Lower lobe of right lung (tissue), 2 donors: ENCODE results near the gene PLEKHH1. TPM values are rescaled to one million over a fixed set of nuclear protein-coding genes. Genes with fewer than 3 reads are reported as not detected.

Source experiments
- ATAC-seq, 2 donors: fragments of 200-7000 bp; cut with Tn5 transposase; one replicate each; pipeline ENCODE4 v1.9.1; 2020 to 2022; ENCODE audit warnings: mild to moderate bottlenecking in 2 of 2, moderate library complexity in 2 of 2
- DNase-seq: peaks from one replicate; pipeline ENCODE4 v3.0.0-alpha.2; 2020
- H3K27ac ChIP-seq: fragments of 200-600 bp; one replicate; pipeline ENCODE4 v1.8.0; 2022
- H3K27me3 ChIP-seq: fragments of 200-600 bp; one replicate; pipeline ENCODE4 v1.8.0; 2022; ENCODE audit warnings: low read depth
- H3K36me3 ChIP-seq: fragments of 200-600 bp; one replicate; pipeline ENCODE4 v1.8.0; 2022; ENCODE audit warnings: mild to moderate bottlenecking
- H3K4me1 ChIP-seq: fragments of 200-600 bp; one replicate; pipeline ENCODE4 v1.8.0; 2022
- H3K4me3 ChIP-seq: fragments of 200-600 bp; one replicate; pipeline ENCODE4 v1.8.0; 2022; ENCODE audit warnings: mild to moderate bottlenecking
- H3K9me3 ChIP-seq: fragments of 200-600 bp; one replicate; pipeline ENCODE4 v1.8.0; 2022
- intact Hi-C: fragments of 100-400 bp; cut with DNase I; formaldehyde crosslinking; loops from one replicate; pipeline ENCODE4 v1.11.0; 2022
- total RNA-seq: library from RNA; stranded (reverse); fragmentation: NEBNext Ultra II Directional; extraction: Animal tissue kit (Norgen Biotek cat#: 25700); gene quantifications from one replicate; pipeline ENCODE4 v1.2.1, GENCODE V29; 2021
- TF ChIP-seq, protein P1 (sequence below): fragments of 200-600 bp; IDR thresholded peaks from one replicate; pipeline ENCODE4 v1.8.0; 2022; ENCODE audit warnings: antibody characterized with exemption, mild to moderate bottlenecking
- donor health status: DM: no; HTN: yes; CAD: no; lungs with severe emphysema.

PLEKHH1 gene
- total RNA-seq, 1 donor from 2014 or later: 4.6 TPM

DNA sequence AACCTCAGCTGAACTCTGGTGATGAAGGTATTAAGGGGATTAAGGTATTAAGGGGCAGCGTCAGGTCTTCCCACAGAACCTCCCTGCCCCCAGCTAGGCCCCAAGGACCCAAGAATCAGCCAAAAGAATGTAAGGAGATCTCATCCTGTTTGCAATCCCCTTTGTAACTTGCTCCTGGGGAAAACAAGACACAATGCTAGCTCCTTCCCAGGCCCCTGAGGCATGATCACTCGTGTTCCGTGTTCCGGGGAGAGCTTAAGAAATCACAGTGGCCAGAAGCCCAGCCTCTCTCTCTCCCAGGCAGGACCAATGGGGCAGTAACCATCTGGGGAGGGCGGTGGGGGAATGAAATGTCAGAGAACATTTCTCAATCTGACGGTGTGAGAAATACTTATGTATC is 33.8 kb downstream of the PLEKHH1 start:
- intact Hi-C loops: no loop called here
- Histone ChIP-seq H3K9me3 (no peaks in the 10 kb centered on the region), H3K36me3 (no peaks in the 10 kb centered on the region), H3K27me3 (no peaks in the 10 kb centered on the region), H3K4me1 (no peaks in the 10 kb centered on the region), H3K4me3 (no peak overlapping the region), H3K27ac (no peak overlapping the region)
- ATAC-seq (no peak), DNase-seq (no peak)
- TF ChIP-seq, protein P1, sequence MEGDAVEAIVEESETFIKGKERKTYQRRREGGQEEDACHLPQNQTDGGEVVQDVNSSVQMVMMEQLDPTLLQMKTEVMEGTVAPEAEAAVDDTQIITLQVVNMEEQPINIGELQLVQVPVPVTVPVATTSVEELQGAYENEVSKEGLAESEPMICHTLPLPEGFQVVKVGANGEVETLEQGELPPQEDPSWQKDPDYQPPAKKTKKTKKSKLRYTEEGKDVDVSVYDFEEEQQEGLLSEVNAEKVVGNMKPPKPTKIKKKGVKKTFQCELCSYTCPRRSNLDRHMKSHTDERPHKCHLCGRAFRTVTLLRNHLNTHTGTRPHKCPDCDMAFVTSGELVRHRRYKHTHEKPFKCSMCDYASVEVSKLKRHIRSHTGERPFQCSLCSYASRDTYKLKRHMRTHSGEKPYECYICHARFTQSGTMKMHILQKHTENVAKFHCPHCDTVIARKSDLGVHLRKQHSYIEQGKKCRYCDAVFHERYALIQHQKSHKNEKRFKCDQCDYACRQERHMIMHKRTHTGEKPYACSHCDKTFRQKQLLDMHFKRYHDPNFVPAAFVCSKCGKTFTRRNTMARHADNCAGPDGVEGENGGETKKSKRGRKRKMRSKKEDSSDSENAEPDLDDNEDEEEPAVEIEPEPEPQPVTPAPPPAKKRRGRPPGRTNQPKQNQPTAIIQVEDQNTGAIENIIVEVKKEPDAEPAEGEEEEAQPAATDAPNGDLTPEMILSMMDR: no peak

DNA sequence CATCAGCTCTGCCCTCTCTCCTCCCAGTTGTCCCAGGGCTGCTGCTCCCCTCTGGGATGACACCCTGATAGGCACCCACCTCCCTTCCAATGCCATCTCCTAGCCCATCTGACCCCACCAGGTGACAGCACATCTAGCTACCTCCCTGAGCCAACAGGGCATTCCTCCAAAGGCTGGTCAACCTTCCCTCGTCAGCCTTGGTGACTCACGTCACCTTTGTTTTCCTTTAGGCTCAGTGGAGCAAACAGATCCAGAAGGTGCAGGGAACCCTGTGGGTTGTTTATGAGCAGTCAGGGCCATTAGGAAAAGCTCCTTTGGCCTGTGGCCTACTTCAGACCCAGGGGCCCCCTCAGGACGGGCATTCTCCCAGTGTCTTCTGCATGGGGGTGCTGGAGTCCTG is 34.6 kb downstream of the PLEKHH1 start:
- intact Hi-C loops: no loop called here
- no peaks in the 10 kb centered on the region for H3K4me1 ChIP-seq
- TF ChIP-seq, protein P1: no peak
- no peak overlapping the region for H3K27ac ChIP-seq
- no peaks in the 10 kb centered on the region for H3K36me3 ChIP-seq
- no peak overlapping the region for H3K4me3 ChIP-seq
- ATAC-seq (no peak), DNase-seq (no peak)
- H3K9me3 ChIP-seq: no peaks in the 10 kb centered on the region
- no peaks in the 10 kb centered on the region for H3K27me3 ChIP-seq

DNA sequence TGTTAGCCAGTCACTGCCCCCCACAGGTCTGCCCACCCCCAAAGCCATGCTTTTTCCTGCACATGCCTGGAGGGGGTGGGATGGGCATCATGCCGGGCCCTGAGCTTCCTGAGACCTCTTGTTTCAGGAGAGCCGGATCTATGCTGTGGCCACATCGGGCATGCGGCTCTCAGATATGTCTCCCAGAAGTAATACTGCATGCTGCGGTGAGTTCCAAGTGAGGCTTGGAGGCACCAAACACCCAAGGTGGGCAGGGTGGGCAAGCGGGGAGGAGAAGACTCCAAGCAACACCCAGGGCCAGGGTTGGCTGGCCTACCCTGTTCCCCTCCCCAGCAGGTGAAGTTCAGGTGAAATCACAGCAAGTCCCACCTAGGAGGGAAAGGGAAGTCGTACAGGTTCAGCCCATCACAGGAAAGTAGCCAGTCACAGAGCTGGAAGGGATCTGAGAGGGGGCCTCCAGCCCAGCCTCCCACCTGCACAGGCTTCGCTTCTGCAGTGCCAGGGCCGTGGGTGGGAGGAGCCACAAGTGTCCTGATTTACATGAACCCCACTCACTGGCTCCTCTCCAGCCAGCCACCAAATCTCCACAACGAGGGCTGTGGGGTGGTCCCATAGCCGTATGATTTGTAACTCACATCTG is 36.0 kb downstream of the PLEKHH1 start:
- TF ChIP-seq, protein P1: no peak
- Histone ChIP-seq H3K4me1 (no peaks in the 10 kb centered on the region), H3K27me3 (no peaks in the 10 kb centered on the region), H3K4me3 (no peak overlapping the region), H3K27ac (no peak overlapping the region), H3K9me3 (no peaks in the 10 kb centered on the region), H3K36me3 (no peaks in the 10 kb centered on the region)
- intact Hi-C loops: no loop called here
- ATAC-seq (no peak), DNase-seq (peak; percentile 25)

DNA sequence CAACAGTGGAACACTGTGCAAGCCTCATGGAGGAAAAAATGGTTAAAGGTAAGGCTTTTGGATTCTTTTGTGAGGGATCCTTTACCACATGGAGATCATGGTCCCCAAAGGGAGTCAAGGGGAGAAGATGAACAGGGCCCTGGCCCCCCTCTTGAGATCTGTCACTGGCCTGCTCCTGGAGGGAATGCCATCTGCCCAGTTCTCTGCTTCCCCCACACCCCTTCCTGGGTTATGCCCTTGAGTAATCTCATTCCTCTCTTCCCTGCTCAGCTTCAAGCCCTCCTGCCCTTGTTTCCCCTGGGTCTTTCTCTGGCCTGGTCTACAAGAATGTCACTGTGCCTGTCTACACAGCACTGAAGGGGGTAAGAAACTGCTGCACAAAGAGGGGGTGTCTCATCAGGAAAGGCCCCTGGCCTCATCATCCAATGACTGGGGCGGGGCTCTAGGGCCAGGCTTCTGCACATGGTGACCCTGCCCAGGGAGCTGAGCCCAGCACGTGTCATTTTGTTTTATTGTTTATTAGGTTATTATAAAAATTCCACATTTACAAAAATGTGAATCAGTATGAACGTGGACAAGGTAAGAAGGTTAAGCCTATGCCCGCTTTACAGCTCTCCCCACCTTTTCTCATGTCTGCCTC is 36.7 kb downstream of the PLEKHH1 start:
- Histone ChIP-seq H3K27me3 (no peaks in the 10 kb centered on the region), H3K4me1 (no peaks in the 10 kb centered on the region), H3K36me3 (no peaks in the 10 kb centered on the region), H3K27ac (no peak overlapping the region), H3K9me3 (no peaks in the 10 kb centered on the region), H3K4me3 (no peak overlapping the region)
- intact Hi-C loops: no loop called here
- TF ChIP-seq, protein P1: no peak
- peak; percentile 32 for DNase-seq
- no peak for ATAC-seq

- Histone ChIP-seq H3K36me3 (no peaks in the 10 kb centered on the region), H3K4me3 (no peak overlapping the region), H3K4me1 (no peaks in the 10 kb centered on the region), H3K27me3 (no peaks in the 10 kb centered on the region), H3K9me3 (no peaks in the 10 kb centered on the region), H3K27ac (no peak overlapping the region)
- no peak for ATAC-seq
- intact Hi-C loops: no loop called here
- no peak for DNase-seq
- TF ChIP-seq, protein P1: no peak
Observed at GRCh38 chr14:67570453-67570852, 37.4 kb downstream of the PLEKHH1 start.
